ENCODE results near the gene MERTK.
"Not testable (repeated sequence)": the region's sequence is repeated elsewhere in the genome, so short reads cannot be mapped to it uniquely, and the experiment has no call there.

Gene MERTK

GRCh38 chr2:112007493-112007892 lies 109.1 kb downstream of the MERTK start:
- no peak for DNase-seq (ENCODE audit: low read depth, low spot score)

GRCh38 chr2:112008910-112009485 lies 110.6 kb downstream of the MERTK start:
- no peak for DNase-seq (ENCODE audit: low read depth, low spot score)

- DNase-seq (ENCODE audit: low read depth, low spot score), result no peak
Measured at GRCh38 chr2:112010751-112011150, 112.3 kb downstream of the MERTK start.

- DNase-seq (ENCODE audit: low read depth, low spot score), result no peak
Measured at GRCh38 chr2:112012556-112012955, 114.1 kb downstream of the MERTK start.

- DNase-seq (ENCODE audit: low read depth, low spot score), result no peak
Measured at GRCh38 chr2:112018846-112019245, 120.4 kb downstream of the MERTK start.

- DNase-seq (ENCODE audit: low read depth, low spot score), result no peak
Measured at GRCh38 chr2:112019569-112019982, 121.2 kb downstream of the MERTK start.

- DNase-seq (ENCODE audit: low read depth, low spot score), result no peak
Measured at GRCh38 chr2:112020561-112020960, 122.2 kb downstream of the MERTK start.

- DNase-seq (ENCODE audit: low read depth, low spot score), result no peak
Measured at GRCh38 chr2:112021290-112021689, 122.9 kb downstream of the MERTK start.

- DNase-seq (ENCODE audit: low read depth, low spot score), result no peak
Measured at GRCh38 chr2:112021781-112022231, 123.4 kb downstream of the MERTK start.

GRCh38 chr2:112023707-112024106 lies 125.3 kb downstream of the MERTK start:
- DNase-seq (ENCODE audit: low read depth, low spot score), result no peak

- no peak for DNase-seq (ENCODE audit: low read depth, low spot score)
Measured at GRCh38 chr2:112024231-112024630, 125.8 kb downstream of the MERTK start.

GRCh38 chr2:112024896-112025491 lies 126.6 kb downstream of the MERTK start:
- DNase-seq (ENCODE audit: low read depth, low spot score), result no peak

GRCh38 chr2:112026509-112026908 lies 128.1 kb downstream of the MERTK start:
- no peak for DNase-seq (ENCODE audit: low read depth, low spot score)

- no peak for DNase-seq (ENCODE audit: low read depth, low spot score)
Measured at GRCh38 chr2:112027767-112028166, 129.4 kb downstream of the MERTK start.

- DNase-seq (ENCODE audit: low read depth, low spot score), result no peak
Measured at GRCh38 chr2:112029164-112029563, 130.8 kb downstream of the MERTK start.

- DNase-seq (ENCODE audit: low read depth, low spot score), result no peak
Measured at GRCh38 chr2:112031473-112032223, 133.2 kb downstream of the MERTK start.

GRCh38 chr2:112032224-112032586 lies 133.8 kb downstream of the MERTK start:
- no peak for DNase-seq (ENCODE audit: low read depth, low spot score)

GRCh38 chr2:112032689-112033465 lies 134.5 kb downstream of the MERTK start:
- no peak for DNase-seq (ENCODE audit: low read depth, low spot score)

- no peak for DNase-seq (ENCODE audit: low read depth, low spot score)
Measured at GRCh38 chr2:112033600-112033999, 135.2 kb downstream of the MERTK start.

- DNase-seq (ENCODE audit: low read depth, low spot score), result no peak
Measured at GRCh38 chr2:112034924-112035323, 136.5 kb downstream of the MERTK start.

- DNase-seq (ENCODE audit: low read depth, low spot score), result no peak
Measured at GRCh38 chr2:112035786-112036185, 137.4 kb downstream of the MERTK start.

- DNase-seq (ENCODE audit: low read depth, low spot score), result not testable (repeated sequence)
Measured at GRCh38 chr2:112039556-112039955, 141.1 kb downstream of the MERTK start.
